Stimulated activated CD8-positive, alpha-beta memory T cell treated with anti-CD3 and anti-CD28 coated beads, Interleukin-12 subunit alpha, Interleukin-12 subunit beta, amount 100 ng/mL, for 4 hours (primary cell): ENCODE measurements around the gene FGG.

ENCODE experiments used
- DNase-seq: peaks from one replicate; pipeline ENCODE4 v3.0.0-alpha.2; 2020; ENCODE audit warnings: low read depth

The FGG gene

DNA sequence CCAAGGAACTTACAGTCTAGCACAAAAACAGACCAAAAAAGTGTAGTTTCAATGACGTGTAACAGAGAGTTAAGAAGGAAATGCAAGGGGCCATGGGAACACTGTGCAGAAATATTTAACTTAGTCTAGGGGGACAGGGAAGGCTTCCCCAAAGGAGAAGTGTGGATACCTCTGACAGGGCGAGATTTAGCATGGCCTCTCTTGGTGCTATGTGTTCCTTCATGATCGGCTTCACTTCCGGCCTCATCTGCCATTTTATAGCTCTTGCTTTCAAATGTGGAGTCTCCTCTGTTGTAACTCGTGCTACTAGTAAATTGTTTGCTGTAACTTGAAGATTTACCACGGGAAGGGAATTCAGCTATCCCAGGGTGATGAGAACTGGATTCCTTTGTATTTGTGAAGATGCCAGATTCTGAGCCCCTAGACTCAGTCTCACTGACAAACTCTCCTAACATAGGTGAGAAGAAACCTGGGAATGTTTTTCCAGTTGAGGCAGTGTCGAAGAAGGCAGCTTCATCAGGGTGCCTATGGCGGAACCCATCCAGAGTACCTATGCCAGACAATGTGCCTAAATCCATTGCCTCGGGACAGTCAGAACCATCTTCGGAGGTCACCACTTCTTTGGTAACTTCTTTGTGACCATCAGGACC is 27.0 kb downstream of the FGG start:
- no peak for DNase-seq

GRCh38 chr4:154584259-154584658 is 28.2 kb downstream of the FGG start:
- no peak for DNase-seq

- no peak for DNase-seq
Observed at GRCh38 chr4:154583677-154584076, 28.8 kb downstream of the FGG start.

- DNase-seq, result no peak
Observed at GRCh38 chr4:154583230-154583629, 29.2 kb downstream of the FGG start.

DNA sequence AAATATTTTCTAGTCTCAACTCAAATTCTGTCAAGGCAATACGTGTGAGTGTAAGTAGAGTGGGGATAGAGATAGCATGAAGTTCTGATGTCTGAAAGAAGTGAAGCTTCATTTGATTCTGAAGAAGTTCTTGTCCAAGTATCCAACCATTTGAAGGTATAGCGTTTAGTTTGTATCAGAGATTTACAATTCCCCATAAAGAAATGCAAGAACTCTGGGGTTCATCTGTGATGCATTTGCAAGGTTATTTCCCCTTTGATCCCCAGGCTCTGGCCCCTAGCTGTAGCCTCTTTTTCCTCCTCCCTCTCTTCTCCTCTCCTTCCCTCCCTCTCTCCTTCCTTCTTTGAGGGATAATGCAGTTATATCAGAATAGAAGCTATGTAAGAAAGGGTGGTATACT is 29.7 kb downstream of the FGG start:
- DNase-seq, result no peak

DNA sequence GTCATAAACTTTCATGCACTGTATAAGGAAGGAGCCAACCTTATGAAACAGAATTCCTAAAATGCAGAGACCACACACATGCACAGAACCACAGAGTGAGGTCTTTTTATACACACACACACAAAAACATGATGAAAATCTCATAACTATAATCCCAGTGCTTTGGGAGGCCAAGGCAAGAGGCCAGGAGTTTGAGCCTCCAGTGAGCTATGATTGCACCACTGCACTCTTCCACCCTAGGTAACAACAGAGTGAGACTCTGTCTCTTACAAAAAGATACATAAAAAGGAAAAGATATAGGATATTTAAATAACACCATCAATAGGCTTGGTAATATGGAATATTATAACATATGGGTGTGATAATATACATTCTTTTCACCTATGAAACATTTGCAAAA is 32.5 kb downstream of the FGG start:
- no peak for DNase-seq

DNA sequence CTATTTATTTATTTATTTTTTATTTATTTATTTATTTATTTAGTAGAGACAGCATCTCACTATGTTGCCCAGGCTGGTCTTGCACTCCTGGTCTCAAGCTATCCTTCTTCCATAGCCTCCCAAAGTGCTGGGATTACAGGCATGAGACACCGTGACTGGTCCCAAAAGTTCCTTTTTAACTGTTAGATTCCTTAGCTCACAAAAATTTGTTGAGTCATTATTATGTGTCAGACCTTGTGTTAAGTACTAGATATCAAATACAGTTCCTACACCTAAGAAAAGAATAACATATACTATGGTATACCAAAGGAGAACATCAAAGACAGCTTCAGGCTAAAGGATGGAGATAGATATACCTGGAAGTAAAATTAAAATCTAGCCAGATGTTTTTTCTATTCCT is 33.5 kb downstream of the FGG start:
- no peak for DNase-seq

DNA sequence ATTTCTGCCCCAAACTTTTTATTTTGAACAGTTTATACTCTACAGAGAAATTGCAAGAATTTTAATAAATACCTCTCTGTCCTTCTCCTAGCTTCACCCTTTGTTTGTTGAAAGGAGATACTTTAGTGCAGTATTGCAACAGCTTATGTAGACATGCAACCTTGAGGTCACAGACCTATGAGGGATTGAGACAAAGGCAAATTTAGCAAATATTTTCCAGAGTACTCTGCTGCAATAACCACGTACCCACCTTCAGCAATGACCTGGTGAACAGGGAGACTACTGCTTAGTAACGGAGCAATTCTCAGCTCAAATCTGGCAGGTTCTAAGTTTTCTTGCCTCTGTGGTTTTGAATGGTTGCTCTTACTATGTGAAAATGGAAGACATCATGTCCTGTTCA is 35.1 kb downstream of the FGG start:
- DNase-seq, result no peak

GRCh38 chr4:154574311-154574710 is 38.1 kb downstream of the FGG start:
- DNase-seq, result no peak

DNA sequence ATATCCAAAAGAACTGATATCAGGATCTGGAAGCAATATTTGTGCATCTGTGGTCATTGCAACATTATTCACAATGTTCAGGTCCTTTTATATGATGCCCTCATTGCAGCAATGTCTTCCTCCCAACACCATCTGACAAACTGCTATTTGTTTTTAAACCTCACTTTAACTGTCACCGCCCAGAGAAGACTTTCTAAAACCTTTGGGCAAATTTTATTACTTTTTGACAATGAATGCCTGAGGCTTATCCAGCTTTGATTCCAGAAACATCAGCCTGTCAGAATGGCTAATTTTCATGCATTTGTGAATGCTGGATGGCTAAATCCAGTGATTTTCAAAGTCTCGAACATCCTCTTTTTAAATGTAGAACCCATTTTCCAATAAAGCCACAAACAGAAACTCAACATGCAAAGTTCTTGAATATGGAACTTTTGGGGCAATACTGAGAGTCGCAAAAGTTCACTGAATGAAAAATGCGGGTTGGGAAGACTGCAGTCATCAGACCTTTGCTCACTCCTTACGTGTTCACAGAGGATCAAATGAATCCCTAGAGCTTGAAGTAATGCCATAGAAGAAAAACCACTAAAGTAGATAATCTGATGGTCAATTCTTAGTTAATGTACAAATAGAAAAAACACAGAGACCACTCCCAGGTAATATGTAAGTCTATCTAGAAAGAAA is 39.1 kb downstream of the FGG start:
- DNase-seq, result no peak

GRCh38 chr4:154569584-154569983 is 42.9 kb downstream of the FGG start:
- no peak for DNase-seq

GRCh38 chr4:154569028-154569427 is 43.4 kb downstream of the FGG start:
- no peak for DNase-seq

DNA sequence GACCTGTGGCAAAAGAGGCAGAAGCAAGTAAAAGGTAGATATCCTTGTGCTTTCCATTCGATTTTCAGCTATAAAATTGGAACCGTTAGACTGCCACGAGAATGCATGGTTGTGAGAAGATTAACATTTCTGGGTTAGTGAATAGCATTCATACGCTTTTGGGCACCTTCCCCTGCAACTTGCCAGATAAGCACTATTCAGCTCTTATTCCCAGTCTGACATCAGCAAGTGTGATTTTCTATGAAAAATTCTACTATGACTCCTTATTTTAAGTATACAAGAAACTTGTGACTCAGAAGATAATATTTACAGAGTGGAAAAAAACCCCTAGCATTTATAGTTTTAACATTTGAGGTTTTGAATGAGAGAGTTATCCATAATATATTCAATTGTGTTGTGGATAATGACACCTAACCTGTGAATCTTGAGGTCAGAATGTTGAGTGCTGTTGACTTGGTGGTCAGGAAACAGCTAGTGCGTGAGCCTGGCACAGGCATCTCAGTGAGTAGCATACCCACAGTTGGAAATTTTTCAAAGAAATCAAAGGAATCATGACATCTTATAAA is 45.7 kb downstream of the FGG start:
- DNase-seq, result no peak

GRCh38 chr4:154565704-154566103 is 46.8 kb downstream of the FGG start:
- no peak for DNase-seq

- no peak for DNase-seq
Observed at GRCh38 chr4:154564311-154564710, 48.1 kb downstream of the FGG start.

DNA sequence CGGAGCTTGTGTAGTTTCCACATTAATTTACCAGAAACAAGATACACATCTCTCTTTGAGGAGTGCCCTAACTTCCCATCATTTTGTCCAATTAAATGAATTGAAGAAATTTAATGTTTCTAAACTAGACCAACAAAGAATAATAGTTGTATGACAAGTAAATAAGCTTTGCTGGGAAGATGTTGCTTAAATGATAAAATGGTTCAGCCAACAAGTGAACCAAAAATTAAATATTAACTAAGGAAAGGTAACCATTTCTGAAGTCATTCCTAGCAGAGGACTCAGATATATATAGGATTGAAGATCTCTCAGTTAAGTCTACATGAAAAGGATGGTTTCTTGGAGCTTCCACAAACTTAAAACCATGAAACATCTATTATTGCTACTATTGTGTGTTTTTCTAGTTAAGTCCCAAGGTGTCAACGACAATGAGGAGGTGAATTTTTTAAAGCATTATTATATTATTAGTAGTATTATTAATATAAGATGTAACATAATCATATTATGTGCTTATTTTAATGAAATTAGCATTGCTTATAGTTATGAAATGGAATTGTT is 49.7 kb downstream of the FGG start, which contains the start of gene FGB:
TSS of gene FGB (plus strand) at position 315 of the 558 bp plus-strand sequence. CDS start at position 323, 8 bp downstream.
- DNase-seq, result no peak

- no peak for DNase-seq
Observed at GRCh38 chr4:154560824-154561231, 51.6 kb downstream of the FGG start.

GRCh38 chr4:154560419-154560801 is 52.0 kb downstream of the FGG start:
- DNase-seq, result no peak

DNA sequence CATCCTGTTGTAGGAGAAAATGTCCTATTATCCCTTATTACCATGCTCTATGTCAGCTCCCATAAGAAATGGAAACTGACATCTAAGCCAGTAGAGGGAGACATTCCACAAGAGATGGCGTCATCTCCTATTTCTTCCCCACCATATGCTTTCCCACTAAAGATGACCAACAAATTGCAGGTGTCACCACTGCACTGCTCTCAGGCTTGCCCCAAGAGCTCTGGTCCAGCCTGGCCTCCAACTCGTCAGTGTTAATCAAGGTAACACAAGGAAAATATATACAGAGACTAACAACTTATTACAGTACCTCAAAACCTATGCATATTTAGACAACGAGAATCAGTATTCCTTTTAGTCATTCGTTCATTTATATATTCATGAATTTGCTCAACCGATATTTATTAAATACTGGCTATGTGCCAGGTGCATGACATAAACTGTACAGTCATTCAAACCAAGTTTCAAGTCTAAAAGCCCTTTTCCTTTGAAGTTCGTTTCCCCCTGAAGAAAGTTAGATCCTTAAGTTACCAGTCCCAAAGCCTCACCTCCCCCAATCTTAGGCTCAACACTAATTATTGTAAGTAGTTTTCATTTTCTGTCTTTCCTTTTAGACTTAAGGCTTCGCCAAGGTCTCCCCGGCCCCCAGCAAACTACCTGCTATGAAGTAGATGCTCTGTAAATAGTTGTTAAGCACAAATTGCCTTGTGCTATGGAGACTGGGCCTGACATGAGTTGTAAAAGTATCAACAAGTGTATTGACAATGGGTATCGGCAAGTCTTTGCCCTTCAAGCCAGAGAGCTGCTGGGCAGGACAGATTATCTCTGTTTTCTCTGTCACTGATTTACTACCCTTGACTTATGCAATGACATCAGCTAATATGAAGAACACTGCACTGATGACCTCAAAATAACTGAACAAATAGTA is 52.7 kb downstream of the FGG start:
- no peak for DNase-seq

DNA sequence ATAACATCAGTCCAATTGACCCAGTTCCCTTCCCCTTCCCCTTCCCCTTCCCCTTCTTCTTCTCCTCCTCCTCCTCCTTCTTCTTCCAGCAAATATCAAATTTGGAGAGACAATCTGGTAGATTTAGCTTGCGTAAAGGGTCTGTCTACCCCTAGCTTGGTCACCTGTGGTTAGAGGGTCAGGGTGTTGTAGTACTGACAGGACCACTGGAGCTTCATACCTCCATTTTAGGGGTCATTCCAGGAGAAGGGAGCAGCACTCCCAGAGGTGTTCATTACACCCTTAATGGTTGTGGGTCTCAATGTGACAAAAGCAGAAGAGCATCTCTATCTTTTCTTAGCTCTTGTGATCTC is 53.3 kb downstream of the FGG start:
- DNase-seq, result no peak
